ENCODE data around the gene SSRP1. TPM values are rescaled to one million over a fixed set of nuclear protein-coding genes. Genes with fewer than 3 reads are reported as not detected.

The SSRP1 gene
- polyA plus RNA-seq, 1 donor from 2014 or later: 84.7 TPM

DNA sequence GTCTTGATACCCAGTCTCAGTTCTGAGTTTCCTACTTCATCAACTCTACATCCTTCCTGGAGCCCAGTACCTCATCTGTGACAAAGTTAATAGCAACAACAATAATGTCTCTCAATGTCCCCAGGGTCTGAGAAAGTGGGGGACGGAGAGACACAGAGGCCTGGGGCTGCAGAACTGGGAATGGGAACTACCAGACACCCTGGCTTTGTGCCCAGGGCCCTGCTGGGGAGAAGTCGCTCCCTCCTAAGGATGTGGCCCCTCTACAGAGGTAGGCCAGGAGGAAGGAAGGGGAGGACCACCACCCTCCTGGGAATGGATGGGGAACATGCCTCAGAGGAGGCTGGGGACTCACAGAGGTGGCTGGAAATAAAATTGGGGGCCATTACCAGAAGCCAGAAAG is 39.8 kb upstream of the SSRP1 start:
- H3K79me2 ChIP-seq (replicated peaks; ENCODE audit: insufficient read depth, low read length): no peaks in the 10 kb centered on the region
- no peaks in the 10 kb centered on the region for H3K36me3 ChIP-seq (ENCODE audit: insufficient read depth, low read length)
- no peak overlapping the region for H3K27ac ChIP-seq (ENCODE audit: low read length)
- H3K4me3 ChIP-seq (ENCODE audit: low read length): no peak overlapping the region
- no peaks in the 10 kb centered on the region for H3K9me2 ChIP-seq (ENCODE audit: insufficient read depth, low read length)
- H3K9me3 ChIP-seq (ENCODE audit: low read length): no peaks in the 10 kb centered on the region
- no peaks in the 10 kb centered on the region for H3K27me3 ChIP-seq (ENCODE audit: insufficient read depth, low read depth, low read length)
- H3K4me2 ChIP-seq (ENCODE audit: low read length): no peak overlapping the region
- H3F3A ChIP-seq (ENCODE audit: insufficient read depth, low read length, poor library complexity, severe bottlenecking): no peaks in the 10 kb centered on the region
- no peaks in the 10 kb centered on the region for H4K20me1 ChIP-seq (ENCODE audit: insufficient read depth)
- no peak overlapping the region for H3K9ac ChIP-seq (ENCODE audit: low read length)
- H2AFZ ChIP-seq (ENCODE audit: low read depth, low read length): no peak overlapping the region
- no peak for TF ChIP-seq RAD21 (conservative IDR thresholded peaks at IDR 0.05)
- TF ChIP-seq CTCF (IDR thresholded peaks at IDR 0.05; ENCODE audit: poor library complexity, severe bottlenecking): no peak

- no peak overlapping the region for H3K4me3 ChIP-seq (ENCODE audit: low read length)
- H3K27me3 ChIP-seq (ENCODE audit: insufficient read depth, low read depth, low read length): no peaks in the 10 kb centered on the region
- no peaks in the 10 kb centered on the region for H3K36me3 ChIP-seq (ENCODE audit: insufficient read depth, low read length)
- H3F3A ChIP-seq (ENCODE audit: insufficient read depth, low read length, poor library complexity, severe bottlenecking): no peaks in the 10 kb centered on the region
- no peaks in the 10 kb centered on the region for H3K79me2 ChIP-seq (replicated peaks; ENCODE audit: insufficient read depth, low read length)
- no peaks in the 10 kb centered on the region for H3K9me3 ChIP-seq (ENCODE audit: low read length)
- no peak overlapping the region for H3K27ac ChIP-seq (ENCODE audit: low read length)
- no peak for TF ChIP-seq EP300 (conservative IDR thresholded peaks at IDR 0.05; ENCODE audit: poor library complexity, severe bottlenecking)
- no peak for TF ChIP-seq RAD21 (conservative IDR thresholded peaks at IDR 0.05)
- TF ChIP-seq TAF1 (IDR thresholded peaks at IDR 0.05; ENCODE audit: low read depth): no peak
- TF ChIP-seq EZH2 (IDR thresholded peaks at IDR 0.05; ENCODE audit: borderline replicate concordance, insufficient read depth, low read length, poor library complexity, severe bottlenecking): no peak
- TF ChIP-seq REST (IDR thresholded peaks at IDR 0.05; ENCODE audit: borderline replicate concordance): no peak
- no peak for TF ChIP-seq MXI1 (conservative IDR thresholded peaks at IDR 0.05; ENCODE audit: poor library complexity, severe bottlenecking)
- TF ChIP-seq CTCF (IDR thresholded peaks at IDR 0.05; ENCODE audit: poor library complexity, severe bottlenecking): no peak
- no peak for TF ChIP-seq SMC3 (conservative IDR thresholded peaks at IDR 0.05; ENCODE audit: poor library complexity)
- TF ChIP-seq POLR2AphosphoS5 (IDR thresholded peaks at IDR 0.05): no peak
- H3K9me2 ChIP-seq (ENCODE audit: insufficient read depth, low read length): no peaks in the 10 kb centered on the region
- H4K20me1 ChIP-seq (ENCODE audit: insufficient read depth): no peaks in the 10 kb centered on the region
- H2AFZ ChIP-seq (ENCODE audit: low read depth, low read length): no peak overlapping the region
- no peak overlapping the region for H3K9ac ChIP-seq (ENCODE audit: low read length)
- H3K4me2 ChIP-seq (ENCODE audit: low read length): no peak overlapping the region
Measured at GRCh38 chr11:57374966-57375365, 39.3 kb upstream of the SSRP1 start.

Measured in neural cell (in vitro differentiated cells).